HL-60/S4 (cell line): ENCODE measurements around the gene GIPR.
"Not testable (repeated sequence)": the region's sequence is repeated elsewhere in the genome, so short reads cannot be mapped to it uniquely, and the experiment has no call there.

ENCODE experiments used
- in situ Hi-C: fragments of 300-500 bp; cut with MboI; formaldehyde crosslinking; loops from 2 replicates; pipeline ENCODE4 v1.14.3; 2022; ENCODE audit warnings: low sequenced_read_pairs

Gene GIPR

DNA sequence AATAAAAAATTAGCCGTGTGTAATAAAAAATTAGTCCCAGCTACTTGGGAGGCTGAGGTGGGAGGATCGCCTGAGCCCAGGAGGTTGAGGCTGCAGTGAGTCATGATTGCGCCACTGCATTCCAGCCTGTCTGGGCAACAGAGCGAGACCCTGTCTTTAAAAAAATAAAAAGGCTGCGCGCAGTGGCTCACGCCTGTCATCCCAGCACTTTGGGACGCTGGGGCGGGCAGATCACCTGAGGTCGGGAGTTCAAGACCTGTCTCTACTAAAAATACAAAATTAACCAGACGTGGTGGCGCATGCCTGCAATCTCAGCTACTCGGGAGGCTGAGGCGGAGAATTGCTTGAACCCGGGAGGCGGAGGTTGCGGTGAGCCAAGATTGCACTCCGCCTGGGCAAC is 60.7 kb downstream of the GIPR start:
- in situ Hi-C loops = not testable (repeated sequence)

DNA sequence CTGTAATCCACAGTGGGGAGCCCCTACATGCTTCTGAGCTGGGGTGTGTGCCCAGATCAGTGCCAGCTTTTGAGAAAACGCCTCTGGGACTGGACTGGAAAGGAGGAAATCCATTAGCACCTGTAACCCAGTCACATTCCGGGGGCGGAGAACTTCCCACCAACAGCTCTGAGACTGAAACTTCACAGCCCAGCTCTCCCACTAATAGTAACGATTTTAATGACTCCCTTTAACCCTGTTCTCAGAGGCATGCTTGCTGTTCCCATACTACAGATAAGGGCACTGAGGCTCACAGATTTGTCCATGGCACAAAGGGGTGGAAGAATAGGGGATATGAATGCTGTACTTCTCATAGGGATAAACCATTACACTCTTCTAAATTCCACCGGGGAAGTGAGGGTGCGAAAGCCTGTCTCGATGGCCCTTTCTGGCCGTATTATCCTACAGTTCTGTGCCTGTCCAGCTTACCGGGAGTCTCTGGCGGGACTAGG is 61.8 kb downstream of the GIPR start:
- in situ Hi-C loops = no loop called here

DNA sequence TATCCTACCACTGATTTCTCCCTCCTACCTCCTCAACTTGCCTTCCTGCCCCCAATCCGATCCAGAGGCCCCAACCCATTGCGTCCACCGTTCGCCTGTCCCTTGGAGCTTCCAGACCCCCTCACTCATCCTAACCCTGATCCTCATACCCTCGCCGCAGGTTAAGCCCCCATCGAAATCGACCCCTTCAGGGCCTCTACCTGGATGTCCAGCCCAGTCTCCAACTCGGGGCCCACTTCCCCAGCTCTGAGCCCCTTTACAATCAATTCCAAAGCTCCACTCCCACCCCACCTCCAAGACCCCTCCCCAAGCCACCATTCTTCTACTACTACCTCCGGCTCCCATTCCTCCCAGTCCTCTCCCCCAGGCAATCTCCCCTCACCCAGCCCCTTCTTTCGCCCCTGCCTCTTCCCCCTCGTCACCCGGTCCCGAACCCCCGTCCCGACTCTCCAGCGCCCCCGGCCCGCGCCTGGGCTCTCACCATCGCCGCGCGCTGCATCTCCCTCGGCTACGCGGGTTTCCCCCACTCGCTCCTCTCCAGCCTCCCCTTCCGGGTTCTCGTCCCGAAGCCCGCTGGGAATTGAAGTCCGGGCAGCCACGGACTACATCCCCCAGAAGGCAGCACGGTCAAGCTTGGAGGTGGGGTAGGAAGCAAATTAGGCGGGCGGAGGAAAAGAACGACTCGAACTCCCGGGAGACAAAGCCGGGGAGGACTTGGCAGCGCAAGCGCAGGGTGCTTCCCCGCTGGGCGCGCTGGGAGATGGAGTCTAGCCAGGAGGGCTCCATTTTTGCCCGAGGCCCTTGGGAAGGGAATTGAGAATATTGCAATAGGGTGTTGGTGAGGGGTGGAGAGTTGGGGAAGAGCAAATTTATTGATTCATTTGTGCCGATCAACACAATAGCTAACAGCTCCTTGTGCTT is 62.6 kb downstream of the GIPR start, which contains the start of gene FBXO46:
FBXO46 (minus strand) TSS at position 529 of the 921 bp plus-strand sequence. CDS start 17,401 bp downstream, outside the sequence.
- in situ Hi-C loops = no loop called here
